ENCODE results near the gene ZBTB47. TPM values are rescaled to one million over a fixed set of nuclear protein-coding genes. Genes with fewer than 3 reads are reported as not detected.

ZBTB47 gene
- total RNA-seq, 4 donors from 2014 or later: 41.5 to 67.6 (median 50.3) TPM

DNA sequence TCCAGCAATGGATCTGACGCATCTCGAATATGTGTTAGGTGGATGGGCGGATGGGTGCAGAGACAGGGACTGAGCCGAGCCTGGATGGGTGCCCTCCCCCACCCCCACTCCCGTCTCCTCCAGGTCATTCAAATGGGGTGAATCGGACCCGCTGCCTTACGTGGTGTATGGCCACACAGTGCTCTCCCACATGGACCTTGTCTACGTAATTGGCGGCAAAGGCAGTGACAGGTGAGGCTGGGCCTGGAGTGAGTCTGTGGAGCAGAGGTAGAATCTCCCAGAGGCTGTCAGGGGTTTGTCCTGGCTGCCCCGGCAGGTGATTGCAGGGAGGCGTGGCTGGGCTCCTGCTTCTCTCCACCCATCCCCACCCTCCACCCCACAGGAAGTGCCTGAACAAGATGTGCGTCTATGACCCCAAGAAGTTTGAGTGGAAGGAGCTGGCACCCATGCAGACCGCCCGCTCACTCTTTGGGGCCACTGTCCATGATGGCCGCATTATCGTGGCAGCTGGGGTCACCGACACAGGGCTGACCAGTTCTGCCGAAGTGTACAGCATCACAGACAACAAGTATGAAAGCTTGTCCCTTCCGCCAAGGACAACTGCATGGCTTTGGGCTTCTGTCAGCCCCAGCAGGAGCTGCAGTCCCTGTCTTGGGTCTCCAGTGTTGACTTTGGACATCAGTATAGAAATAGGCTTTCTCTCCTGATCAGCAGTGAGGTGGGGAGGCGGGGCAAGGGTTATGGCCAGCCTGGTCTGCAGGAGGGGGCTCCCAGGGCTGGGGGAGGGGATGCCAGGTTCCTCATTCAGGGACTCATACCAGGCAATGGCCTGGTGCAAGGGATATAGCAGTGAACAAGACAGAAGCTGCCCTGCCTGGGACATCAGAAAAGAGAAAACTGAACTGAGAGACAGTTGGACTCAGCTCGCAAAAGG is 35.3 kb downstream of the ZBTB47 start:
- no peak for DNase-seq (ENCODE audit: low spot score)
- no peak for ATAC-seq (ENCODE audit: low FRiP score)
- TF ChIP-seq, protein P1, sequence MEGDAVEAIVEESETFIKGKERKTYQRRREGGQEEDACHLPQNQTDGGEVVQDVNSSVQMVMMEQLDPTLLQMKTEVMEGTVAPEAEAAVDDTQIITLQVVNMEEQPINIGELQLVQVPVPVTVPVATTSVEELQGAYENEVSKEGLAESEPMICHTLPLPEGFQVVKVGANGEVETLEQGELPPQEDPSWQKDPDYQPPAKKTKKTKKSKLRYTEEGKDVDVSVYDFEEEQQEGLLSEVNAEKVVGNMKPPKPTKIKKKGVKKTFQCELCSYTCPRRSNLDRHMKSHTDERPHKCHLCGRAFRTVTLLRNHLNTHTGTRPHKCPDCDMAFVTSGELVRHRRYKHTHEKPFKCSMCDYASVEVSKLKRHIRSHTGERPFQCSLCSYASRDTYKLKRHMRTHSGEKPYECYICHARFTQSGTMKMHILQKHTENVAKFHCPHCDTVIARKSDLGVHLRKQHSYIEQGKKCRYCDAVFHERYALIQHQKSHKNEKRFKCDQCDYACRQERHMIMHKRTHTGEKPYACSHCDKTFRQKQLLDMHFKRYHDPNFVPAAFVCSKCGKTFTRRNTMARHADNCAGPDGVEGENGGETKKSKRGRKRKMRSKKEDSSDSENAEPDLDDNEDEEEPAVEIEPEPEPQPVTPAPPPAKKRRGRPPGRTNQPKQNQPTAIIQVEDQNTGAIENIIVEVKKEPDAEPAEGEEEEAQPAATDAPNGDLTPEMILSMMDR (IDR thresholded peaks at IDR 0.05): no peak

DNA sequence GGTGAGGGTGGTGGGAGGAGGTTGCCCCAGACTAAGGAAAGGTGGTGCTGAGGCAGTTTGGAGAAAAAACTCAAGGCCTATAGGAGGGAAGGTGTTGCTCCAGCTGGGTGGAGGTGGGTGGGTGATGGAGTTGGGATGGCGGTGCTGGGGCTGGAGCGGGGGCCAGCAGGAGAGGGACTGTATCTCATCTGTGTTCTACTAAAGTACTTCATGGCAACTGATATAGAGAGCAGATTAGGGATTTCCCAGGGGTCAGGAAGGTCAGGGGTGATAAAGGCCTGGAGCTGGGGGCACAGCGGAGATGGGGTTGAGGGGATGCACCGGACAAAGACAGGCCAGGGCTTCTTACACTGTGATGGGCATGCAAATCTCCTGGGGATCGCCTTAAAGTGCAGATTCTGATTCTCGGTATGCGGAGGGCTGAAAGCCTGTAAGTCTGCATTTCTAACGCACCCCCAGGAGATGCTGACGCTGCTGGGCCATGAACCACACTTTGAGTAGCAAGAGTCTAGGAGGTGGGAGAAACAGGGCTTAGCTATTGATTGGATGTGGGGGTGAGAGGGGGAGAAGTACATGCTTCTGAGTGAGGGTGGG is 36.0 kb downstream of the ZBTB47 start:
- ATAC-seq (ENCODE audit: low FRiP score) (no peak), DNase-seq (ENCODE audit: low spot score) (no peak)
- TF ChIP-seq, protein P1 (IDR thresholded peaks at IDR 0.05): no peak

DNA sequence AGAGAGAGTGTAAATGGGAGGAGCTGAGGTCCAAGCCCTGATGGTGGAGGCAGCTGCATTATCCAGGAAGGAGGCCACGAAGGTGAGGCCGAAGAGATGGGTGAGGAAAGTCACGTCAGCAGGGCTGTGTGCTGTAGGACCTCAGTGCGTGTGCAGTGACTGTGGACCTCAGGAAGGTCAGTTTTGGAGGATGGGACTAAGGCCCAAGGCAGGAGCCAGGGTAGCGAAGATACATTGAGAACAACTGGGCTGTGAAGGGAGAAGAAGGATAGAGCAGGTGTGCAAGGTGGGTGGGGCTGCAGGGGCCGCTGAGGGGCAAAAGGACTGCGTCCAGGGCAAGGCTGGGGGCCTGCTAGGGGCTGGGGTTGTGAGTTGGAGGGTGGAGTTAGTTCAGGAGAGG is 36.7 kb downstream of the ZBTB47 start:
- ATAC-seq (ENCODE audit: low FRiP score): no peak
- DNase-seq (ENCODE audit: low spot score): no peak
- TF ChIP-seq, protein P1 (IDR thresholded peaks at IDR 0.05): no peak

DNA sequence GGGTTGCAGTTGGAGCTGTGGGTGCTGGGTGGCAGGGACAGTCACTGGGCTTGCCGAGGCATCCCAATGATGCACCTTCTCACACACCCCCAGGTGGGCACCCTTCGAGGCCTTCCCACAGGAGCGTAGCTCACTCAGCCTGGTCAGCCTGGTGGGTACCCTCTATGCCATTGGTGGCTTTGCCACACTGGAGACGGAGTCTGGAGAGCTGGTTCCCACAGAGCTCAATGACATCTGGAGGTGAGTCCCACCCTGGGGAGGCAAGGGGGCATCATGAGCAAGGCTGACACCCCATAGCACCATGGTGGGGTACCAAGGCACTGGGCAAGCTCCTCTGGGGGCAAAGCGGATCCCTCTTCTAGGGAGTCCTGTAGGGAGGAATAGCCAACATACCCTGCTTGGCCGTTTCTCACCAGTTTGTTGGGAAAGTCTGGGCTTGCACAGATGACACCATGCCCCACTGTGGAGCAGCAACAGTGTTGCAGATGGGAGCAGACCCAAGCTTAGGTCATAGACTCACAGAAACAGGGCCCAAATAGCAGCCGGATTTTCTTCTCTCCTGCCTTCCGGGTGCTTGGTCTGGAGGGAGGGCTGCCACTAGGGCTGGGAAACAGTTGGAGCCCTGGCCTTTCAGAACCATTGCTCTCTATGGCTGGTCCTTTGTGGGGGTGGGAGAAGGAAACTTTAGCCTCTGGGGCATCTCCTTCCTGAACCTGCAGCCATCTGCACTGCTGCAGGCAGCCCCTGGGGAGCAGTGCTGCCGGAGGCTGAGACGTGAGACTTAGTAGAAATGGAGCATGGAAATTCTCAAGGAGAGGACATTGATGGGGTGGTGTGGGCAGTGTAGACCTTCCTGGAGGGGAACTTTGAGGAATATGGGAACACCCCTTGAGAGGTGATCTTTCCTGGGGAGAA is 37.5 kb downstream of the ZBTB47 start:
- DNase-seq (ENCODE audit: low spot score) (no peak), ATAC-seq (ENCODE audit: low FRiP score) (no peak)
- TF ChIP-seq, protein P1 (IDR thresholded peaks at IDR 0.05): no peak

DNA sequence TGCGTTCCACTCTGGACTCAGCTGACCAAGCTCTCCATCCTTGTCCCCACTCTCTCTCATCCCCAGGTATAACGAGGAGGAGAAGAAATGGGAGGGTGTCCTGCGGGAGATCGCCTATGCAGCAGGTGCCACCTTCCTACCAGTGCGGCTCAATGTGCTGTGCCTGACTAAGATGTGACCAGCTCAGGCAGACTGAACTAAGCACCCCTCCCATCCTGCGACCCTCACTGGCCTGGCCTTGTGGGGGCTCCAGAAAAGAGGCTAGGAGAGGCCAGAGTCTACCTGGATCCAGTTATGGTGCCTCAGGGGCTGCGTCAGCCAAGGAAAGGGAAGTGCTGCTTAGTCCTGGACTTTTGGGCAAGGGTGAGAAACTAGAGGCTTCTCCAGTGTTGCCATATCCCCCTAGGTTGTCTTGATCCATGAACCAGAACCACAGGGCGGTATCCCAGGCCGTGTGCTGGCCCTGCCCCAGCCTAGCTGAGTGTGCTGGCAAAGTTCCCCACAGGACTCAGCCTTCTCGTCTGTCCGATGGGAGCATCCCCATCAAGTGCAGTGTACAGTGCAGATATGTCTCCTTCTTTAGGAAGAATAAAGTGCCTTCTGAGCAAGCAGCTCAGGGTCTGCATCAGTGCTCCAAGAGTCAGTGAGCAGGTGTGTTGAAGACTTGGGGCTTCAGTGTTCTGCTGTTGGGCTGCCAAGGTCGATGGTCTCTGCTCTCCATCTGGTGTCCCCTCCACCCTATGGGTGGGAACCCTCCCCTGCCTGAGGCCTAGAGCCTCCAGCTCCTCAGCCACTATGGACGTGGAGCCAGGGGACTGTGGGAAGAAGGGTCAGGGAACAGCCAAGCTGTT is 38.5 kb downstream of the ZBTB47 start:
- TF ChIP-seq, protein P1 (IDR thresholded peaks at IDR 0.05): no peak
- DNase-seq (ENCODE audit: low spot score) (no peak), ATAC-seq (ENCODE audit: low FRiP score) (no peak)
